Mesothelial cell of epicardium (in vitro differentiated cells): ENCODE data around the gene FRS2. TPM values are rescaled to one million over a fixed set of nuclear protein-coding genes. Genes with fewer than 3 reads are reported as not detected.

Experiments used
- DNase-seq, 2 experiments: peaks; one replicate each; pipeline ENCODE4 v3.0.0; 2021; ENCODE audit warnings: low spot score in 2 of 2; ENCODE audit not compliant: unreplicated experiment in 2 of 2
- H3K27ac Mint-ChIP-seq: 2 replicates; pipeline ENCODE4 v1.8.0; 2021; ENCODE audit warnings: mixed read lengths
- H3K27me3 Mint-ChIP-seq: 2 replicates; pipeline ENCODE4 v1.8.0; 2021; ENCODE audit warnings: low read depth, mixed read lengths
- H3K36me3 Mint-ChIP-seq: 2 replicates; pipeline ENCODE4 v1.8.0; 2021; ENCODE audit warnings: mixed read lengths
- H3K4me1 Mint-ChIP-seq: 2 replicates; pipeline ENCODE4 v1.8.0; 2021; ENCODE audit warnings: mixed read lengths
- H3K4me3 Mint-ChIP-seq: 2 replicates; pipeline ENCODE4 v1.8.0; 2021; ENCODE audit warnings: mild to moderate bottlenecking, moderate library complexity, mixed read lengths
- H3K9me3 Mint-ChIP-seq: 2 replicates; pipeline ENCODE4 v1.8.0; 2021; ENCODE audit warnings: mixed read lengths
- CTCF ChIP-seq: fragments of 200-600 bp; sonication (generic); IDR thresholded peaks from one replicate; pipeline ENCODE4 v1.5.0; 2021; ENCODE audit warnings: antibody characterized with exemption; ENCODE audit not compliant: unreplicated experiment
- total RNA-seq: library from RNA; stranded (reverse); gene quantifications from 3 replicates; pipeline ENCODE4 v1.2.1, GENCODE V29; 2021

Gene FRS2
- total RNA-seq, 1 donor from 2014 or later = 46.1 TPM

GRCh38 chr12:69479675-69480074, 9.5 kb downstream of the FRS2 start:
- Mint-ChIP-seq H3K4me1 (peaks cover 36% of the 10 kb centered on the region), H3K4me3 (no peak overlapping the region), H3K36me3 (peaks cover 9% of the 10 kb centered on the region), H3K27me3 (no peaks in the 10 kb centered on the region), H3K27ac (no peak overlapping the region), H3K9me3 (peaks cover 10% of the 10 kb centered on the region)
- no peak for DNase-seq
- TF ChIP-seq CTCF = no peak

- H3K36me3 Mint-ChIP-seq = peaks cover 12% of the 10 kb centered on the region
- H3K27ac Mint-ChIP-seq = no peak overlapping the region
Observed at GRCh38 chr12:69480698-69481097, 10.5 kb downstream of the FRS2 start.

GRCh38 chr12:69481133-69481532, 10.9 kb downstream of the FRS2 start:
- TF ChIP-seq CTCF = no peak
- Mint-ChIP-seq H3K27ac (no peak overlapping the region), H3K36me3 (peaks cover 12% of the 10 kb centered on the region), H3K9me3 (peaks cover 12% of the 10 kb centered on the region), H3K27me3 (no peaks in the 10 kb centered on the region), H3K4me3 (no peak overlapping the region), H3K4me1 (peaks cover 22% of the 10 kb centered on the region)
- DNase-seq = no peak

More at GRCh38 chr12:69480698-69481097, 10.5 kb downstream of the FRS2 start:
- TF ChIP-seq CTCF = no peak
- H3K4me3 Mint-ChIP-seq = no peak overlapping the region
- H3K4me1 Mint-ChIP-seq = peaks cover 26% of the 10 kb centered on the region
- H3K9me3 Mint-ChIP-seq = peaks cover 11% of the 10 kb centered on the region
- no peaks in the 10 kb centered on the region for H3K27me3 Mint-ChIP-seq
- DNase-seq = no peak

GRCh38 chr12:69483700-69484099, 13.5 kb downstream of the FRS2 start:
- H3K4me3 Mint-ChIP-seq = no peak overlapping the region
- DNase-seq = no peak
- peaks cover 37% of the 10 kb centered on the region for H3K9me3 Mint-ChIP-seq

GRCh38 chr12:69484428-69484827, 14.2 kb downstream of the FRS2 start:
- H3K27me3 Mint-ChIP-seq = no peaks in the 10 kb centered on the region
- TF ChIP-seq CTCF = no peak
- H3K9me3 Mint-ChIP-seq = peaks cover 40% of the 10 kb centered on the region
- no peak overlapping the region for H3K27ac Mint-ChIP-seq
- H3K4me1 Mint-ChIP-seq = peaks cover 18% of the 10 kb centered on the region
- no peak for DNase-seq
- H3K36me3 Mint-ChIP-seq = peaks cover 38% of the 10 kb centered on the region
- no peak overlapping the region for H3K4me3 Mint-ChIP-seq

More at GRCh38 chr12:69483700-69484099, 13.5 kb downstream of the FRS2 start:
- Mint-ChIP-seq H3K4me1 (peaks cover 18% of the 10 kb centered on the region), H3K27ac (no peak overlapping the region), H3K36me3 (peaks cover 37% of the 10 kb centered on the region), H3K27me3 (no peaks in the 10 kb centered on the region)
- TF ChIP-seq CTCF = no peak
